Hepatocyte (in vitro differentiated cells): ENCODE data around the gene MCRS1.

Experiments used
- CTCF ChIP-seq: fragments of 200-600 bp; sonication (generic); IDR thresholded peaks from 2 replicates; pipeline ENCODE4 v1.5.1; 2016; ENCODE audit warnings: antibody characterized with exemption, mild to moderate bottlenecking; ENCODE audit not compliant: poor library complexity
- EZH2 ChIP-seq: fragments of 200-600 bp; sonication (generic); IDR thresholded peaks from 2 replicates; pipeline ENCODE4 v1.6.1; 2016; ENCODE audit warnings: antibody characterized with exemption, mild to moderate bottlenecking, borderline replicate concordance
- EZH2phosphoT487 ChIP-seq: fragments of 200-600 bp; sonication (generic); IDR thresholded peaks from one replicate; pipeline ENCODE4 v1.6.1; 2018; ENCODE audit warnings: antibody characterized with exemption, mild to moderate bottlenecking, low read depth, moderate library complexity; ENCODE audit not compliant: unreplicated experiment, severe bottlenecking

- TF ChIP-seq EZH2: no peak
- TF ChIP-seq CTCF: peak; percentile 9
- TF ChIP-seq EZH2phosphoT487: no peak
Observed at GRCh38 chr12:49557917-49558215, 10.1 kb downstream of the MCRS1 start.
